Neural progenitor cell (in vitro differentiated cells): ENCODE data around the gene CPNE4. TPM values are rescaled to one million over a fixed set of nuclear protein-coding genes. Genes with fewer than 3 reads are reported as not detected.

Experiments
- DNase-seq: peaks from one replicate; pipeline ENCODE4 v3.0.0-alpha.2; 2016; ENCODE audit warnings: low spot score
- H2AFZ ChIP-seq: fragments of 200-600 bp; sonication (generic); replicated peaks from 2 replicates; pipeline ENCODE4 v1.6.1; 2016; ENCODE audit warnings: antibody characterized with exemption
- H3F3A ChIP-seq: fragments of 200-600 bp; sonication (generic); 2 replicates; pipeline ENCODE4 v1.6.1; 2016; ENCODE audit warnings: antibody characterized with exemption, low read depth
- H3K27ac ChIP-seq: fragments of 200-600 bp; sonication (generic); 2 replicates; pipeline ENCODE4 v1.5.1; 2016; ENCODE audit warnings: mild to moderate bottlenecking
- H3K27me3 ChIP-seq: fragments of 200-600 bp; sonication (generic); 2 replicates; pipeline ENCODE4 v1.6.1; 2016; ENCODE audit warnings: mild to moderate bottlenecking, moderate library complexity
- H3K36me3 ChIP-seq: fragments of 200-600 bp; sonication (generic); 2 replicates; pipeline ENCODE4 v1.5.1; 2016
- H3K4me1 ChIP-seq: fragments of 200-600 bp; sonication (generic); 2 replicates; pipeline ENCODE4 v1.6.1; 2016; ENCODE audit warnings: mixed run types
- H3K4me2 ChIP-seq: fragments of 200-600 bp; sonication (generic); 2 replicates; pipeline ENCODE4 v1.6.1; 2016
- H3K4me3 ChIP-seq: fragments of 200-600 bp; sonication (generic); 2 replicates; pipeline ENCODE4 v1.5.1; 2016
- H3K79me2 ChIP-seq: fragments of 200-600 bp; sonication (generic); 2 replicates; pipeline ENCODE4 v1.6.1; 2016; ENCODE audit warnings: low read depth
- H3K9ac ChIP-seq: fragments of 200-600 bp; sonication (generic); 2 replicates; pipeline ENCODE4 v1.6.1; 2016
- H3K9me3 ChIP-seq: fragments of 200-600 bp; sonication (generic); 2 replicates; pipeline ENCODE4 v1.5.1; 2016; ENCODE audit warnings: low read depth
- H4K20me1 ChIP-seq: fragments of 200-600 bp; sonication (generic); 2 replicates; pipeline ENCODE4 v1.6.1; 2016; ENCODE audit warnings: low read depth
- H3K27ac Mint-ChIP-seq: 3 replicates; pipeline ENCODE4 v1.8.0; 2021; ENCODE audit warnings: mixed read lengths
- H3K27me3 Mint-ChIP-seq: 2 replicates; pipeline ENCODE4 v1.8.0; 2022; ENCODE audit warnings: low read depth, mild to moderate bottlenecking, inconsistent platforms, moderate library complexity, mixed read lengths; ENCODE audit not compliant: insufficient read depth
- H3K36me3 Mint-ChIP-seq: 3 replicates; pipeline ENCODE4 v1.8.0; 2021; ENCODE audit warnings: mixed read lengths
- H3K4me1 Mint-ChIP-seq: 3 replicates; pipeline ENCODE4 v1.8.0; 2021; ENCODE audit warnings: mixed read lengths
- H3K4me3 Mint-ChIP-seq: 3 replicates; pipeline ENCODE4 v1.8.0; 2021; ENCODE audit warnings: mild to moderate bottlenecking, moderate library complexity, mixed read lengths
- H3K9me3 Mint-ChIP-seq: 3 replicates; pipeline ENCODE4 v1.8.0; 2020; ENCODE audit warnings: mixed read lengths
- CTCF ChIP-seq: fragments of 200-600 bp; sonication (generic); IDR thresholded peaks from 2 replicates; pipeline ENCODE4 v1.5.1; 2017; ENCODE audit warnings: antibody characterized with exemption, mild to moderate bottlenecking
- EZH2 ChIP-seq: fragments of 200-600 bp; sonication (generic); IDR thresholded peaks from 2 replicates; pipeline ENCODE4 v1.6.1; 2017; ENCODE audit warnings: antibody characterized with exemption, mild to moderate bottlenecking, moderate library complexity
- EZH2phosphoT487 ChIP-seq: fragments of 200-600 bp; sonication (generic); IDR thresholded peaks from 2 replicates; pipeline ENCODE4 v1.6.1; 2017; ENCODE audit warnings: antibody characterized with exemption
- total RNA-seq: library from RNA; depleted of rRNA; stranded (reverse); fragments of >200 nt; gene quantifications from 2 replicates; pipeline ENCODE4 v1.2.3, GENCODE V29; 2015; ENCODE audit warnings: low replicate concordance

CPNE4 gene
- total RNA-seq, 1 donor from 2014 or later: not detected

DNA sequence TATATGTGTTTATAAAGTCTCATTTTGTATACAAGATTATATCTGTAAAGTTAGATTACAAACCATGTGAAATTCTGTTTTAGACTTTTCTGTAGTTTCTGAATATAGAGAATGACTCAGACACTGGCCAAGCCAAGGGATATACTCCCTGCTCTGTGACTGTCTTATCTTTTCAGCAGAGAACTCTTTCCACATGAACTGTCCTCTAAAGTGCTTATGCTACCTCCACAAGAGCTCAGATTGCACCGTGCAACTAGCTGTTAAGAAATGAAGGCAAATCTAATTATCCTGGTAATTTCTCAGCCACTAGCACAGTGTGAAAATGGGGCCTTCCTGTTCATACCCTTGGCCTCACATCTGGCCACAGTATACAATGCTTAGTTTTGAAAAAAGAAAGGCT, 44.3 kb upstream of the CPNE4 start:
- Histone ChIP-seq H3K27me3 (peaks cover 5% of the 10 kb centered on the region), H3K4me1 (no peaks in the 10 kb centered on the region), H4K20me1 (no peaks in the 10 kb centered on the region), H3K27ac (no peak overlapping the region), H3F3A (no peaks in the 10 kb centered on the region), H3K9ac (no peak overlapping the region), H3K79me2 (no peaks in the 10 kb centered on the region), H3K4me2 (no peak overlapping the region), H3K9me3 (no peaks in the 10 kb centered on the region), H3K36me3 (no peaks in the 10 kb centered on the region), H3K4me3 (no peak overlapping the region), H2AFZ (no peak overlapping the region)
- no peak for TF ChIP-seq EZH2phosphoT487
- no peak for TF ChIP-seq CTCF
- no peak for TF ChIP-seq EZH2
- no peak overlapping the region for H3K4me3 Mint-ChIP-seq
- peaks cover 2% of the 10 kb centered on the region for H3K9me3 Mint-ChIP-seq
- no peaks in the 10 kb centered on the region for H3K36me3 Mint-ChIP-seq
- no peaks in the 10 kb centered on the region for H3K27me3 Mint-ChIP-seq
- peaks cover 7% of the 10 kb centered on the region for H3K4me1 Mint-ChIP-seq
- no peak overlapping the region for H3K27ac Mint-ChIP-seq
- no peak for DNase-seq

DNA sequence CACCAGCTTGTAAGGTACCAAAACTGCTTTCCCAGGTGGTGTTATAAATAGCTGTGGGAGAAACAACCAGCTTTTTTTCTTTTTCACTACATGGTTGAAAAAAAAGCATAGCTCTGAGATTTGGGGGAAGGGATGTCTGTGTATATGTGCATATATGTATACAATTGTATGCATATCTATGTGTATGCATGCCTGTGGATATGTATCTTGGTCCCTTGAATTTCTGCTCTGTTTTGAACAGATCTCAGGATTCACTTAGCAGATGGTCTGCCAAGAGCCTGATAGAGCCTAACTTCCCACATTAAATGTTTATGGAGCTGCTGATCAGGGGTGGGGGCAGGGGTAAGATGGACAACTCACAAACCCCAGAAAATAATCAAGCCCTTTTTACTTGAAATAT, 39.0 kb upstream of the CPNE4 start:
- Mint-ChIP-seq H3K27ac (no peak overlapping the region), H3K36me3 (no peaks in the 10 kb centered on the region), H3K4me3 (no peak overlapping the region), H3K4me1 (no peaks in the 10 kb centered on the region), H3K27me3 (no peaks in the 10 kb centered on the region), H3K9me3 (no peaks in the 10 kb centered on the region)
- Histone ChIP-seq H3K9me3 (no peaks in the 10 kb centered on the region), H3K27me3 (peaks cover 40% of the 10 kb centered on the region), H2AFZ (no peak overlapping the region), H3K79me2 (no peaks in the 10 kb centered on the region), H3K27ac (no peak overlapping the region), H3F3A (no peaks in the 10 kb centered on the region), H3K4me2 (no peak overlapping the region), H3K4me1 (no peaks in the 10 kb centered on the region), H3K9ac (no peak overlapping the region), H4K20me1 (no peaks in the 10 kb centered on the region), H3K4me3 (no peak overlapping the region), H3K36me3 (no peaks in the 10 kb centered on the region)
- DNase-seq: no peak
- TF ChIP-seq EZH2 (no peak), CTCF (no peak), EZH2phosphoT487 (no peak)

DNA sequence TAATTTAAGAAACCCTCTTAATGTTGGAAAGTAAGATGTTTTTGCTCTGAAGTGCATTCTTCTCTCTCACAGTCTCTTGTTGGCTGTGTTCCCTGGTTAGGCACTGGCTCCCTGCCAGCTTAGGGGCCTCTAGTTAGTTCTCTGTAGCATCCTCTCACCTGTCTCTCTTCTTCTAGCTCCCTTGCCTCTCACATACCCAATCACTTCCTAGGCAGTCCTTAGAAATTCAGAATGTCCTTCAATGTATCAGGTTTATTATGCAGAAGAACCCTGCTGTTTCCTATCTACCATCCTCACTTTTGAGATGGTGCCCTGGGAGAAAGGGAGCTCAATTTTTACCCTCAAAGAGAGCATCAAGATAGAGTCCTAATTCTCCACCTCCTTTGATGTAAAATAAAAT, 36.2 kb upstream of the CPNE4 start:
- Mint-ChIP-seq H3K27me3 (peaks cover 3% of the 10 kb centered on the region), H3K36me3 (no peaks in the 10 kb centered on the region), H3K27ac (no peak overlapping the region), H3K4me3 (no peak overlapping the region), H3K9me3 (no peaks in the 10 kb centered on the region), H3K4me1 (no peaks in the 10 kb centered on the region)
- no peak for TF ChIP-seq CTCF
- TF ChIP-seq EZH2: no peak
- TF ChIP-seq EZH2phosphoT487: no peak
- Histone ChIP-seq H3K9me3 (no peaks in the 10 kb centered on the region), H3K27ac (no peak overlapping the region), H3K4me1 (no peaks in the 10 kb centered on the region), H3K9ac (no peak overlapping the region), H4K20me1 (no peaks in the 10 kb centered on the region), H3K4me3 (no peak overlapping the region), H3K36me3 (no peaks in the 10 kb centered on the region), H3K27me3 (peaks cover 40% of the 10 kb centered on the region), H3K79me2 (no peaks in the 10 kb centered on the region), H3F3A (no peaks in the 10 kb centered on the region), H2AFZ (no peak overlapping the region), H3K4me2 (no peak overlapping the region)
- DNase-seq: no peak

DNA sequence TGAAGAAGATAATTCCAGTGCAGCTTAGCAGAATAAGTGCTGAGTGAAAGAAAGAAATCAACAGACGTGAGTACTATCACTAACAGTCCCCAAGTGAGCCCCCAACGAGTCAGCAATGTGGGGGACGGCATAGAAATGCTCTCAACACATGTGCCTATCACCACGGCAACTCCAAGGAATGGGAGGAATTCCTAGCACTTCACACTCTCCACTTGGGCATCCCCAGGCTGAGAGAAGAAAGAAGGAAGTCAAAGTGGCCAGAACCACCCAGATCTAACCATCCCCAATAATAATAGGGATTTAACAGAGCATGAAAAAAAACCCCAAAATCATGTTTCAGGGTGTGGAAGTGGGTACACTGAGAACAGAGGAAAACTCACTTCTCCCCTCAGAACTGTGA, 29.3 kb upstream of the CPNE4 start:
- no peak overlapping the region for H3K9ac ChIP-seq
- DNase-seq: peak; percentile 50
- peak overlapping the region; percentile 59 for H3K27ac Mint-ChIP-seq
- no peaks in the 10 kb centered on the region for H3F3A ChIP-seq
- no peak overlapping the region for H2AFZ ChIP-seq
- no peaks in the 10 kb centered on the region for H3K9me3 ChIP-seq
- no peaks in the 10 kb centered on the region for H3K36me3 Mint-ChIP-seq
- no peak for TF ChIP-seq EZH2phosphoT487
- TF ChIP-seq EZH2: no peak
- TF ChIP-seq CTCF: no peak
- H3K4me2 ChIP-seq: no peak overlapping the region
- peaks cover 5% of the 10 kb centered on the region for H3K9me3 Mint-ChIP-seq
- no peaks in the 10 kb centered on the region for H3K36me3 ChIP-seq
- H4K20me1 ChIP-seq: no peaks in the 10 kb centered on the region
- H3K4me1 ChIP-seq: peaks cover 4% of the 10 kb centered on the region
- H3K4me3 Mint-ChIP-seq: no peak overlapping the region
- H3K27me3 Mint-ChIP-seq: peaks cover 3% of the 10 kb centered on the region
- peaks cover 18% of the 10 kb centered on the region for H3K4me1 Mint-ChIP-seq
- no peaks in the 10 kb centered on the region for H3K79me2 ChIP-seq
- H3K27me3 ChIP-seq: peaks cover 3% of the 10 kb centered on the region
- no peak overlapping the region for H3K27ac ChIP-seq
- no peak overlapping the region for H3K4me3 ChIP-seq
